Stimulated activated CD8-positive, alpha-beta memory T cell treated with anti-CD3 and anti-CD28 coated beads, Interleukin-7, amount 100 ng/mL, for 1 hour (primary cell): ENCODE results near the gene KRTDAP.
A peak's percentile ranks its signal among the peaks of the same experiment; 100 is the strongest.

ENCODE experiments used
- DNase-seq, 2 donors: peaks; one replicate each; pipeline ENCODE4 v3.0.0-alpha.2; 2020; ENCODE audit warnings: low read depth in 2 of 2

The KRTDAP gene

GRCh38 chr19:35512831-35513627, 22.8 kb upstream of the KRTDAP start:
- no peak for DNase-seq

GRCh38 chr19:35511337-35511736, 21.1 kb upstream of the KRTDAP start:
- no peak for DNase-seq

DNA sequence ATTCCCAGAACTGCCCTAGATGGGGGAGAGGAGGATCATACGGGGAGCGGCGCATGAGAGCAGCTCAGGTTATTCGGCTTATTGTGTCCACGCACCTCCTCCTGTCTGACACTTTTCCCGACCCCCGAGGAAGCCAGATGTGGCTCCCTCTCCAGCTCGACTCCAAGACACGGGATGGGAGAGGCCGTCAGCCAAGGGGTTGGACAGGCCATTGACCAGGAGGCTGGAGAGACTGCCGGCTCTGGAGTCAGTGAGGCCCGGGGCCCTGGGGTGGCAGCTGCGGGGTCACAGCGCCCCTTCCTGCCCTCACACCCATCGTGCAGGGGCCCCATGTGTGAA, 20.3 kb upstream of the KRTDAP start:
- no peak for DNase-seq

- peak; percentile 47 to 65 for DNase-seq
Observed at GRCh38 chr19:35509861-35510625, 19.8 kb upstream of the KRTDAP start.

DNA sequence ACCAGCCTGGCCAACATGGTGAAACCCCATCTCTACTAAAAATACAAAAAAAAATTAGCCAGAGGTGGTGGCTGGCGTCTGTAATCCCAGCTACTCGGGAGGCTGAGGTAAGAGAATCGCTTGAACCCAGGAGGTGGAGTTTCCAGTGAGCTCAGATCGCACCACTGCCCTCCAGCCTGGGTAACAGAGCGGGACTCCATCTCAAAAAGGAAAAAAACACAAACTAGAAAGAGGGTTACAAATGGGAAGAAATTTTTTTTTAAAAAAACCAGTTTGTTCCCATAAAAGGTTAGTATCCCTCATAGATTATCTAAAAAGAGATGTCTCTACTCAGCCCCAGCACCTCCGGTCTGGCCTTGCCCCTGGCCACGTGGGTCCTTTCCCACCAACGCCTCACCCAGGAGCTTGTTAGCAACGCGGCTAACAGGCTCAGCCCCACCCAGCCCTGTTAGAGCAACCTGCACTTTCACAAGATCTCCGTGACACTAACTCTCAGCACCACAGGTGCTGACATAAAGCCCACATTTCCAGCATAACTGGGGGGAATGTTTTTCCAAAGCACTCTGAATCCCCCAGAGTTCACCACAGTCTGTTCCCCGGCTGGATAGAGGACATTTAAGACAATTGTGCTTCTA, 18.9 kb upstream of the KRTDAP start:
- no peak for DNase-seq

GRCh38 chr19:35508129-35508528, 17.9 kb upstream of the KRTDAP start:
- no peak for DNase-seq

DNA sequence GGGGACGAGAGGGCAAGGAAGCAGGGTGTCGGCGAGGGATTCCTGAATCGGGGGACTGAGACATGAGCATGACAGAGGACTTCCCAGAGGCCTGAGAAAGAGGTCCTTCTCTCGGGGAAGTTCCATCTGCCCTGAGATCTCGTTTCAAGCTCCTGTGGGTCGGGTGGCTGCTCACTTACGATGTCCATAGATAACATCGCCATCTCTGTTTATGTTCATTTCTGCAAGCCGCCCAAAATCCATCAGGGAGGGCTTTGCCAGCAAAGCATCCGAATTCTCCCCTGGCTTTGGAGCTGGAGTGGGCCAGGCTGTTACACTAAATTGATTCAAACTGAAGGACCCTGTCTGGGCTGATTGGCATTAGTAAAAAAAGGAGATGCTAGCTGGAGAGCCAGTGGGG, 17.3 kb upstream of the KRTDAP start:
- no peak for DNase-seq

DNA sequence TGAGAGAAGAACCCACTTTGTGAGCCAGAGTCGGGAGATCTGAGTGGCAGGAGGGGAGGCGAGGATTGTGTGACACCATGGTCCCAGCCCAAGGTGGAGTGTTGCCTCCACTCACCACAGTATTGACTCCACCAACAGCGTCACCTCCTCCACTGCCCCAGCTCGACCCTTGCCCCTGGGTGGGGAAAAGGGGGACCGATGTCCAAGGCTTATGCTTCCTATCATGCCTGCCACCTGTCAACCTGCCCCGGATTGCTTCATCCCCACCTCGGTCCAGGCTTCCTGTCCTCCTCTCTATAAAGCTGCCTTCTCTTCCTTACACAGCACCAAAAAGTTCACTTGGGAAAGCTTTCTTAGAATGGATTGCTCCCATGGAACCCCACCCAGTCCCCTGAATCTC, 15.7 kb upstream of the KRTDAP start:
- DNase-seq, result no peak

GRCh38 chr19:35502751-35503150, 12.5 kb upstream of the KRTDAP start:
- DNase-seq, result no peak

DNA sequence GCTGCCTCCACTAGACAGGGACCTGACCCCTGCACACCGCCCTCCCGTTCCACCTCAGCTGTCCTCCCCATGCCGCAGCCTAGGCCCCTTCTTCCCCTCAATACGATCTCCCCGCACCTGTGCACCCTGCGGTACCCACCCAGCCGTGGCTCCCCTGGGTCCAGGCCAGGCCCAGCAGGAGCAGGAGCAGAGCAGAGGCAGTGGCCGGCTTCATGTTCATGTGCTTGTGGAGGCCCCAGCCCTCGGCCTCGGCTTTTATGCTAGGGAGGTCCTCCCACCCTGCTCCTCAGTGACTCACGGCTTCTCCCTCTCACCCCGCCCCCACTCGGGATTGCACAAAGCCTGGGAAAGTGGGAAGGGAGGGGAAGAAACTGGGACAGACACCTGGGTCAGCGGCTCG, 11.4 kb upstream of the KRTDAP start:
- DNase-seq, result no peak

DNA sequence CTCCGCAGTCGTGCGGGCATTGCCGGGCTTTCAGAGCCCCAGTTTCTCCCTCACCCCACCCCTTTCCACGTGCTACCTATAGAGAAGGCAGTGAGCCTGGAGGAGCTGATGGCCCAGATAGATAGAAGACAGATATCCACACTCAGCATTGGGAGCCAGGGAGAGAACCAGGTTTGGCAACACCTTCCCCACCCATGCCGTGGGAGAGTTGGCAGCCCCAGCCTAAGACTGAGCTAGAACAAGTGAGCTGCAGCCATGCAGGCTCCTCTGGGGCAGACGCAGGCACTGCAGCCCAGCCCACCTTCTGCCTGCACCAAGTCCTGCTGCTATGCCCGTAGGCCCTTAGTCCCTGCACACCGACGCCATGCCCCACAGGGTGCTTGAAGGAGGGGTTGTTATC, 10.3 kb upstream of the KRTDAP start:
- no peak for DNase-seq

DNA sequence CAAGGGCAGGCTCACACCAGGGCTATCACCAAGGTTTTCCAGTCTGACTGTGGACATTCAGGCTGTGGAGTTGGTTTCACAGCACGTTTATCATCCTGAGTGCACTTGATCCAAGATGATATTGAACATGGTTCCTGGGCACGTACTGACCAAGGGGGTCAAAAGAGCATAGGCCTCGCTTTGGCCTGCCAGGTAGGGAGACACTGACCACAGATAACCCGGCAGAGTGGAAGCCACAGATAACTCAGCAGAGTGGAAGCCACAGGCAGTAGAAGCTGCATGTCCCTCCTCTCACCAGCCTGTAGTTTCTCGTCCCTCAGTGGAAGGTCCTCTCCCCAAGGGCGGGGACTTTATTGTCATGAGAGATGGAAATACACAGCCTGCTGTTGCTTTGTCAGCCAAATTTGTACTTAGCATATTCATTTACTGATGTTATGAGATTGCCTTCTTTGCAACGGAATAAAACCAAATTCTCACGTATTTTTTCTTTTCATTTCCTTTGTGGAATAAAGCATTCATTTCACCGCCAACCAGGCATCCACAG, 8.8 kb upstream of the KRTDAP start:
- no peak for DNase-seq

- DNase-seq, result no peak
Observed at GRCh38 chr19:35498220-35498619, 8.0 kb upstream of the KRTDAP start.

DNA sequence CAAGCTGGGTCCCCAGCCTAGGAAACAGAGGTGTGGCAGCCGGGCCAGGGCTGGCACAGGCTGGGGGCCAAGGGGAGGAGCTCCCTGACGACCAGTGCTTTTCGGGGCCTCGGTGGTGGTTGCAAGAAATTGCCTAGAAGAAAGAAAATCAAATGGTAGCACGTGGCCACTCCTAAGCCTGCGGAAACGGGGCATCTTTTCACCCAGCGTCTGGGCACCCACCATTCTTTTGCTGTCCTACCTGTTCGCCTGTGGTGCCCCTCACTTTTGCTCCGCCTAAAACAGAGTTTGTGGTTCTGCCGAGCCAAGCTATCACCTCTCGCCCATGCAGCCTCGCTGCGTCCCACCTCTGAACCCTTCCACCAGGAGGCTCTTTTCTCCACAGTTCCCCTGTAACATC, 7.1 kb upstream of the KRTDAP start:
- DNase-seq, result no peak

- DNase-seq, result peak; percentile 37 to 38
Observed at GRCh38 chr19:35495107-35496064, 5.1 kb upstream of the KRTDAP start.

- no peak for DNase-seq
Observed at GRCh38 chr19:35493971-35494370, 3.7 kb upstream of the KRTDAP start.

GRCh38 chr19:35491836-35492360, 1.6 kb upstream of the KRTDAP start:
- DNase-seq, result no peak

DNA sequence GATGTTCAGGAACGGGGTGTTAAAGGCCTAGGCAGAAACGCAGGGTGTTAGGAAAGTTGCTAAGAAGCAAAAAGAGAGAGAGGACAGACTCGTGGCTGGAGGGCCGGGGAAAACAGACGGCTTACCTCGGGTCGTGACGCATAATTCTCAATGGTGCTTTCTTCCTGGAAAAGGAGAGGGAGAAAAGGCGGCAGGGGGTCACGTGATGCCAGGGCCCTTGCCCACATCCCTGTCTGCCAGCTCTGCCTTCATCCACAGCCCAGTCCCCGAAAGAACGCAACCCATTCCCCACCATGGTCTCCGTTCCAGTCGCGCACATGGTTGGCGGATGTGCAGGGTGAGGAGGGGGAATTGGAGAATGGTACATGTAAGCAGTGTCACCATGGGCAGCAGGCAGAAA, 1.6 kb downstream of the KRTDAP start:
- no peak for DNase-seq

- DNase-seq, result no peak
Observed at GRCh38 chr19:35487656-35488182, 2.5 kb downstream of the KRTDAP start.

GRCh38 chr19:35486268-35486708, 4.0 kb downstream of the KRTDAP start:
- no peak for DNase-seq
